Fibroblast of pulmonary artery (primary cell): ENCODE results near the gene ZNF726.

Source experiments
- DNase-seq: peaks from one replicate; pipeline ENCODE4 v3.0.0-alpha.2; 2010; ENCODE audit warnings: low read depth
- H3K4me3 ChIP-seq: replicated peaks from 2 replicates; pipeline ENCODE4 v1.5.1; 2011; ENCODE audit warnings: low read depth, mild to moderate bottlenecking, control low read depth, low read length, moderate library complexity
- TF ChIP-seq, protein P1 (sequence below): IDR thresholded peaks from 2 replicates; pipeline ENCODE4 v1.5.1; 2011; ENCODE audit warnings: mild to moderate bottlenecking, control low read depth, low read length, inconsistent platforms; ENCODE audit errors: missing control alignments

The ZNF726 gene

DNA sequence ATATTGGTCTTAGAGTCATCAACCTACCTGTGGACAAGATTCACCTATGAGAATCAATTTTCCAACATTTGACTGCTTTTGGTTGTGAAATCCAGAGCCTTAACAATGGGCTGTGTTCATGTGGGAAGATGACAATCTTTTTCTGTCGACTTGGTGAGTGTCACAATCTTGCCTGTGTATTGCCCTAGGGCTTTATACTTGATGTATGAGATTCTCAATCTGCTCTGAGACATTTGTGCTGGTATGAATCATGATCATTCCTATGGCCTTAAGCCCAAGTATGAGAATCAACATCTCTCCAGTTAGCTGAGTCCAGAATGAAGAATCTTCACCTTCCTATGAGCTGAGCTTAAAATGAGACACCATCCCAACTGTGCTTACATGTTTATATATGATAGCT, 68.7 kb downstream of the ZNF726 start:
- no peak for DNase-seq
- TF ChIP-seq, protein P1, sequence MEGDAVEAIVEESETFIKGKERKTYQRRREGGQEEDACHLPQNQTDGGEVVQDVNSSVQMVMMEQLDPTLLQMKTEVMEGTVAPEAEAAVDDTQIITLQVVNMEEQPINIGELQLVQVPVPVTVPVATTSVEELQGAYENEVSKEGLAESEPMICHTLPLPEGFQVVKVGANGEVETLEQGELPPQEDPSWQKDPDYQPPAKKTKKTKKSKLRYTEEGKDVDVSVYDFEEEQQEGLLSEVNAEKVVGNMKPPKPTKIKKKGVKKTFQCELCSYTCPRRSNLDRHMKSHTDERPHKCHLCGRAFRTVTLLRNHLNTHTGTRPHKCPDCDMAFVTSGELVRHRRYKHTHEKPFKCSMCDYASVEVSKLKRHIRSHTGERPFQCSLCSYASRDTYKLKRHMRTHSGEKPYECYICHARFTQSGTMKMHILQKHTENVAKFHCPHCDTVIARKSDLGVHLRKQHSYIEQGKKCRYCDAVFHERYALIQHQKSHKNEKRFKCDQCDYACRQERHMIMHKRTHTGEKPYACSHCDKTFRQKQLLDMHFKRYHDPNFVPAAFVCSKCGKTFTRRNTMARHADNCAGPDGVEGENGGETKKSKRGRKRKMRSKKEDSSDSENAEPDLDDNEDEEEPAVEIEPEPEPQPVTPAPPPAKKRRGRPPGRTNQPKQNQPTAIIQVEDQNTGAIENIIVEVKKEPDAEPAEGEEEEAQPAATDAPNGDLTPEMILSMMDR: no peak
- H3K4me3 ChIP-seq: no peak overlapping the region
